ENCODE data around the gene SMIM28.

SMIM28 gene

GRCh38 chr6:138334963-138335362 lies 42.7 kb upstream of the SMIM28 start:
- CTCF ChIA-PET: interaction anchor here (0.8 to 1.3 kb wide), 3 partner anchors 11 to 13 kb away, joined by 3 to 5 read pairs (median 4); no protein-coding TSS in a partner anchor
- no peak for TF ChIP-seq CTCF (IDR thresholded peaks at IDR 0.05; ENCODE audit: control extremely low read depth, extremely low read depth, low read depth, missing control alignments)
- POLR2A ChIA-PET: no interaction called here

GRCh38 chr6:138336221-138336620 lies 41.5 kb upstream of the SMIM28 start:
- no peak for DNase-seq (ENCODE audit: extremely low spot score)
- POLR2A ChIA-PET: no interaction called here
- CTCF ChIA-PET: interaction anchor here (0.6 to 1.3 kb wide), 2 partner anchors 10 to 299 kb away, joined by 4 to 5 read pairs; no protein-coding TSS in a partner anchor

More at GRCh38 chr6:138334963-138335362, 42.7 kb upstream of the SMIM28 start:
- DNase-seq (ENCODE audit: extremely low spot score): no peak

GRCh38 chr6:138337076-138337475 lies 40.6 kb upstream of the SMIM28 start:
- POLR2A ChIA-PET: no interaction called here
- CTCF ChIA-PET: no interaction called here
- TF ChIP-seq CTCF (IDR thresholded peaks at IDR 0.05; ENCODE audit: control extremely low read depth, extremely low read depth, low read depth, missing control alignments): no peak
- DNase-seq (ENCODE audit: extremely low spot score): no peak

More at GRCh38 chr6:138336221-138336620, 41.5 kb upstream of the SMIM28 start:
- TF ChIP-seq CTCF (IDR thresholded peaks at IDR 0.05; ENCODE audit: control extremely low read depth, extremely low read depth, low read depth, missing control alignments): no peak

GRCh38 chr6:138339024-138339423 lies 38.7 kb upstream of the SMIM28 start:
- no peak for TF ChIP-seq CTCF (IDR thresholded peaks at IDR 0.05; ENCODE audit: control extremely low read depth, extremely low read depth, low read depth, missing control alignments)
- no peak for DNase-seq (ENCODE audit: extremely low spot score)
- POLR2A ChIA-PET: no interaction called here
- CTCF ChIA-PET: interaction anchor here (2.0 kb wide), 1 partner anchor 20 kb away, joined by 7 read pairs; no protein-coding TSS in a partner anchor

GRCh38 chr6:138341176-138341575 lies 36.5 kb upstream of the SMIM28 start:
- DNase-seq (ENCODE audit: extremely low spot score): no peak
- CTCF ChIA-PET: no interaction called here
- POLR2A ChIA-PET: no interaction called here
- no peak for TF ChIP-seq CTCF (IDR thresholded peaks at IDR 0.05; ENCODE audit: control extremely low read depth, extremely low read depth, low read depth, missing control alignments)

GRCh38 chr6:138343112-138343511 lies 34.6 kb upstream of the SMIM28 start:
- ChIA-PET POLR2A (no interaction called here), CTCF (no interaction called here)
- no peak for DNase-seq (ENCODE audit: extremely low spot score)
- no peak for TF ChIP-seq CTCF (IDR thresholded peaks at IDR 0.05; ENCODE audit: control extremely low read depth, extremely low read depth, low read depth, missing control alignments)

All from GM10248 (cell line).